Uterus (tissue), 2 donors: ENCODE data around the gene PIK3R2.

Experiments
- CTCF ChIP-seq, 4 experiments: fragments of 200-600 bp in 2 of 4; fragments of 450-650 bp in 2 of 4; sonication (generic) in 2 of 4; IDR thresholded peaks; one replicate each; pipeline ENCODE4 v1.5.1; 2016 to 2019; ENCODE audit warnings: antibody characterized with exemption in 4 of 4, mild to moderate bottlenecking in 2 of 4, moderate library complexity in 1 of 4
- POLR2A ChIP-seq, 2 donors: fragments of 450-650 bp; IDR thresholded peaks; one replicate each; pipeline ENCODE4 v1.6.1; 2016; ENCODE audit warnings: antibody characterized with exemption in 2 of 2, mild to moderate bottlenecking in 1 of 2, moderate library complexity in 1 of 2

- TF ChIP-seq CTCF (IDR thresholded peaks at IDR 0.05) = no peak
- TF ChIP-seq POLR2A (IDR thresholded peaks at IDR 0.05) = no peak
Measured at GRCh38 chr19:18119013-18119716, 33.8 kb upstream of the PIK3R2 start.
